ENCODE data around the gene SNUPN.
"Not testable (repeated sequence)": the region's sequence is repeated elsewhere in the genome, so short reads cannot be mapped to it uniquely, and the experiment has no call there.

- not testable (repeated sequence) for TF ChIP-seq CTCF (conservative IDR thresholded peaks at IDR 0.05 in 1 of 2, IDR thresholded peaks at IDR 0.05 in 1 of 2; ENCODE audit: extremely low read depth in 1 of 2, insufficient read depth in 1 of 2, low read depth in 1 of 2, low read length in 2 of 2); EZH2 (IDR thresholded peaks at IDR 0.05; ENCODE audit: borderline replicate concordance, low read length)
Measured at GRCh38 chr15:75558955-75559354, 66.6 kb downstream of the SNUPN start.
